ENCODE measurements around the gene ABCB1. TPM values are rescaled to one million over a fixed set of nuclear protein-coding genes. Genes with fewer than 3 reads are reported as not detected.

The ABCB1 gene
- total RNA-seq, 4 donors from 2014 or later: 2.8 to 109 (median 61.1) TPM

- no peak for DNase-seq
- H3K27ac ChIP-seq: no peak overlapping the region
- H3K27me3 ChIP-seq: no peaks in the 10 kb centered on the region
- TF ChIP-seq EP300 (IDR thresholded peaks at IDR 0.05; ENCODE audit: low read depth): no peak
- TF ChIP-seq CTCF (IDR thresholded peaks at IDR 0.05): no peak
- H3K36me3 ChIP-seq: no peaks in the 10 kb centered on the region
- intact Hi-C loops (cut with DNase I; ENCODE audit: low total_unique reads) (no loop called here), in situ Hi-C loops (cut with MboI; ENCODE audit: low pct_ligation_motif_present in 1 of 4, low pct_unique_long_range_greater_than_20kb in 1 of 4, low sequenced_read_pairs in 3 of 4) (no loop called here)
- H3K4me1 ChIP-seq: no peaks in the 10 kb centered on the region
- WGBS, 2 donors (ENCODE audit: low coverage in 1 of 2): 83 to 92% methylated on average over 1 of the region's 1 CpG
- no peak overlapping the region for H3K4me3 ChIP-seq
- no peaks in the 10 kb centered on the region for H3K9me3 ChIP-seq
Measured at GRCh38 chr7:87541648-87542047, 59.0 kb downstream of the ABCB1 start.

GRCh38 chr7:87538052-87538451 lies 62.6 kb downstream of the ABCB1 start:
- H3K4me1 ChIP-seq: no peaks in the 10 kb centered on the region
- no peak overlapping the region for H3K4me3 ChIP-seq
- no peak for TF ChIP-seq EP300 (IDR thresholded peaks at IDR 0.05; ENCODE audit: low read depth)
- no peak for TF ChIP-seq CTCF (IDR thresholded peaks at IDR 0.05)
- TF ChIP-seq POLR2A (IDR thresholded peaks at IDR 0.05): no peak
- no peak for TF ChIP-seq POLR2AphosphoS5 (IDR thresholded peaks at IDR 0.05)
- intact Hi-C loops (cut with DNase I; ENCODE audit: low total_unique reads): no loop called here
- no peaks in the 10 kb centered on the region for H3K27me3 ChIP-seq
- 40 to 74% methylated on average over 1 of the region's 1 CpG for WGBS, 2 donors (ENCODE audit: low coverage in 1 of 2)
- H3K36me3 ChIP-seq: no peaks in the 10 kb centered on the region
- DNase-seq: no peak
- in situ Hi-C loops (cut with MboI; ENCODE audit: low pct_ligation_motif_present in 1 of 4, low pct_unique_long_range_greater_than_20kb in 1 of 4, low sequenced_read_pairs in 3 of 4): no loop called here
- H3K9me3 ChIP-seq: no peaks in the 10 kb centered on the region
- H3K27ac ChIP-seq: no peak overlapping the region

DNA sequence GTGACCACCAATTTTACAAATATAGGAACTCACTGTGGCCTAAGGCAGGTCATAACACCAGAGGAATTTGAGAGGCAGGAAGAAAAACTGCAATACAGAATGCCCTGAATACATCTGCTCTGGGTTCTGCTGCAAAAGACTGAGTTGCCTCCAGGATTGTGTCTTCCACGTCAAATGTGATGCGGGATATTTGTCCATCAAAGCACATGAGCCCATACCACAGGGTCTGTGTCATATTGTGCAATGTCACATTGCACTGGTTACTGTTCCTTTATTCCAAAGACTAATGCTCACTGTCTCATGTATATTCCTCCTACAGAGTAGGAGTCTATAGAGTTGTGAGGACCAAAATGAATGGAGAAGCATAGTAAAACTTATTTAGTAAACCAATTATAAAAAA lies 66.6 kb downstream of the ABCB1 start:
- H3K27me3 ChIP-seq: no peaks in the 10 kb centered on the region
- no peak overlapping the region for H3K4me3 ChIP-seq
- WGBS, 2 donors (ENCODE audit: low coverage in 1 of 2): 86 to 100% methylated on average over 1 to 2 of the region's 2 CpGs
- in situ Hi-C loops (cut with MboI; ENCODE audit: low pct_ligation_motif_present in 1 of 4, low pct_unique_long_range_greater_than_20kb in 1 of 4, low sequenced_read_pairs in 3 of 4): no loop called here
- DNase-seq: no peak
- H3K9me3 ChIP-seq: no peaks in the 10 kb centered on the region
- no peak overlapping the region for H3K27ac ChIP-seq
- H3K36me3 ChIP-seq: no peaks in the 10 kb centered on the region
- no peaks in the 10 kb centered on the region for H3K4me1 ChIP-seq
- intact Hi-C loops (cut with DNase I; ENCODE audit: low total_unique reads): no loop called here
- TF ChIP-seq POLR2AphosphoS5 (IDR thresholded peaks at IDR 0.05): no peak
- no peak for TF ChIP-seq CTCF (IDR thresholded peaks at IDR 0.05)
- no peak for TF ChIP-seq POLR2A (IDR thresholded peaks at IDR 0.05)
- no peak for TF ChIP-seq EP300 (IDR thresholded peaks at IDR 0.05; ENCODE audit: low read depth)

DNA sequence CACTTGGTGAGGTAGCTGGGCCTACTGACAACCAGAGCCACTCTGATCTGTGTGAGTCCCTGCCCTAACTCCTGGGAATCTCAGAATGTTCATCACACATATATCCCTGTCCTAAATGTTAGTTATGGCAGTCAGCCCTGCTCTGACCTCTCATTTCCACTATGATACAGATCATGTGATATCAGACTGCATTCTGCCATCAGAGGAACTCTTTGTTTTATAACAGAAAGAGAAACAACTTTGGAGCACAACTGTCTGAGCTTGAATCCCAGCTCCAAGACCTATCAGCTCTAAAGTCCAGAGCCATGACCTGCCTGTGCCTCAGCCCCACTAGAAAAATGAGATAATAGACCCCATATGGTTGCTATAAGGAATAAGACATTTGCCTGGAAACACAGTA lies 70.6 kb downstream of the ABCB1 start:
- in situ Hi-C loops (cut with MboI; ENCODE audit: low pct_ligation_motif_present in 1 of 4, low pct_unique_long_range_greater_than_20kb in 1 of 4, low sequenced_read_pairs in 3 of 4) (no loop called here), intact Hi-C loops (cut with DNase I; ENCODE audit: low total_unique reads) (no loop called here)
- H3K27me3 ChIP-seq: no peaks in the 10 kb centered on the region
- TF ChIP-seq POLR2A (IDR thresholded peaks at IDR 0.05): no peak
- TF ChIP-seq CTCF (IDR thresholded peaks at IDR 0.05): no peak
- no peak for TF ChIP-seq POLR2AphosphoS5 (IDR thresholded peaks at IDR 0.05)
- TF ChIP-seq EP300 (IDR thresholded peaks at IDR 0.05; ENCODE audit: low read depth): no peak
- H3K4me1 ChIP-seq: no peaks in the 10 kb centered on the region
- no peaks in the 10 kb centered on the region for H3K9me3 ChIP-seq
- DNase-seq: no peak
- no peak overlapping the region for H3K4me3 ChIP-seq
- H3K27ac ChIP-seq: no peak overlapping the region
- H3K36me3 ChIP-seq: no peaks in the 10 kb centered on the region

Data from transverse colon (tissue), 4 donors.